Measurements from ENCODE around the gene PSMC3IP. TPM values are rescaled to one million over a fixed set of nuclear protein-coding genes. Genes with fewer than 3 reads are reported as not detected.
"Not testable (repeated sequence)": the region's sequence is repeated elsewhere in the genome, so short reads cannot be mapped to it uniquely, and the experiment has no call there.

PSMC3IP gene
- total RNA-seq, 1 donor from 2014 or later: 2.9 TPM

GRCh38 chr17:42548993-42549755, 28.4 kb downstream of the PSMC3IP start:
- H3K36me3 ChIP-seq: peaks cover under 1 to 9% of the 10 kb centered on the region in 2 donors
- no peak overlapping the region for H3K27ac ChIP-seq
- no peaks in the 10 kb centered on the region for H3K27me3 ChIP-seq
- no peak for TF ChIP-seq CTCF (IDR thresholded peaks at IDR 0.05)
- no peak overlapping the region for H3K4me3 ChIP-seq
- peaks cover 0 to 10% of the 10 kb centered on the region in 2 donors for H3K4me1 ChIP-seq
- intact Hi-C loops (cut with DNase I): no loop called here
- H3K9me3 ChIP-seq: no peaks in the 10 kb centered on the region
- DNase-seq (ENCODE audit: low spot score in 2 of 2): no peak

GRCh38 chr17:42548070-42548837, 29.3 kb downstream of the PSMC3IP start:
- intact Hi-C loops (cut with DNase I): no loop called here
- TF ChIP-seq CTCF (IDR thresholded peaks at IDR 0.05): no peak
- no peak for DNase-seq (ENCODE audit: low spot score in 2 of 2)

GRCh38 chr17:42547698-42548069, 29.8 kb downstream of the PSMC3IP start:
- TF ChIP-seq CTCF (IDR thresholded peaks at IDR 0.05): no peak
- Histone ChIP-seq H3K36me3 (peaks cover 15 to 24% of the 10 kb centered on the region in 2 donors), H3K9me3 (no peaks in the 10 kb centered on the region), H3K27ac (no peak overlapping the region), H3K4me3 (no peak overlapping the region), H3K4me1 (no peaks in the 10 kb centered on the region), H3K27me3 (no peaks in the 10 kb centered on the region)
- no peak for DNase-seq (ENCODE audit: low spot score in 2 of 2)
- intact Hi-C loops (cut with DNase I): no loop called here

More at GRCh38 chr17:42548070-42548837, 29.3 kb downstream of the PSMC3IP start:
- H3K4me1 ChIP-seq: peaks cover 0 to 1% of the 10 kb centered on the region in 2 donors
- H3K36me3 ChIP-seq: peaks cover 9 to 18% of the 10 kb centered on the region in 2 donors
- no peak overlapping the region for H3K27ac ChIP-seq
- H3K9me3 ChIP-seq: no peaks in the 10 kb centered on the region
- no peaks in the 10 kb centered on the region for H3K27me3 ChIP-seq
- H3K4me3 ChIP-seq: no peak overlapping the region

- H3K4me3 ChIP-seq: no peak overlapping the region
- H3K27ac ChIP-seq: no peak overlapping the region
- intact Hi-C loops (cut with DNase I): no loop called here
- H3K9me3 ChIP-seq: no peaks in the 10 kb centered on the region
- no peaks in the 10 kb centered on the region for H3K27me3 ChIP-seq
- no peak for TF ChIP-seq CTCF (IDR thresholded peaks at IDR 0.05)
- peaks cover 22 to 27% of the 10 kb centered on the region in 2 donors for H3K36me3 ChIP-seq
- H3K4me1 ChIP-seq: no peaks in the 10 kb centered on the region
- no peak for DNase-seq (ENCODE audit: low spot score in 2 of 2)
Measured at GRCh38 chr17:42547001-42547461, 30.5 kb downstream of the PSMC3IP start.

- H3K27me3 ChIP-seq; H3K4me3 ChIP-seq; H3K4me1 ChIP-seq; intact Hi-C loops (cut with DNase I); DNase-seq (ENCODE audit: low spot score in 2 of 2); H3K27ac ChIP-seq; H3K9me3 ChIP-seq: not testable (repeated sequence)
- peaks cover 32 to 33% of the 10 kb centered on the region in 2 donors for H3K36me3 ChIP-seq
Measured at GRCh38 chr17:42545755-42546505, 31.6 kb downstream of the PSMC3IP start.

Measured in ascending aorta (tissue), 2 donors.